NCI-H82 treated with DMSO at 0.1 percent for 48 hours (cell line): Measurements from ENCODE around the gene MYO7A.
A peak's percentile ranks its signal among the peaks of the same experiment; 100 is the strongest.

Experiments used
- DNase-seq: peaks from one replicate; lab custom pipeline; 2025; ENCODE audit not compliant: unreplicated experiment; lab: John Stamatoyannopoulos, UW

MYO7A gene

DNA sequence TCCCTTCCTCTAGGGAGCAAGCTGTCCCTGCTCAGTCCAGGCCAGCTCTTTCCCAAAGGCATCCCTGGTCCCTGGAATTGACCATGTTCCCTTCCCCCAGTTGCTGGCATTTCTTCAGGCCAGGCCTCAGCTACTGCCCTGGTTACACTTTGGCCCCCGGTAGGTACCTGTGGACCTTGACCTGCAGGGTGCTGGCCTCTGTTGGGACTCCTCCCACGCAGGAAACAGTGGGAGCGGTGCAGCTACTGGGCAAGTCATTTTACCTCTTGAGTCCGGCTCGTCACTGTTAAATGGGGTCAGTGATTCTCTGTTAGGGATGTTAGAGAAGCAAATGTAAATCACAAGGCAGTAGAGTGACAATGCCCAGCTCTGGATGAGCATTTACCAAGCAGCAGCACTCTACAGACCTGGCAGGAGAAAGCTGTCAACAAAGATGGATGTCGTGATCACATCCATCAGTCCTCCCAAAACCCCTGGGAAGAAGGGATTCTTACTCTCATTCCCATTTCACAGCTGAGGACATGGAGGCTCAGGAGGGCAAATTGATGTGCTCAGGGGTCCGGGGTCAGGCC, 16.9 kb downstream of the MYO7A start:
- no peak for DNase-seq

DNA sequence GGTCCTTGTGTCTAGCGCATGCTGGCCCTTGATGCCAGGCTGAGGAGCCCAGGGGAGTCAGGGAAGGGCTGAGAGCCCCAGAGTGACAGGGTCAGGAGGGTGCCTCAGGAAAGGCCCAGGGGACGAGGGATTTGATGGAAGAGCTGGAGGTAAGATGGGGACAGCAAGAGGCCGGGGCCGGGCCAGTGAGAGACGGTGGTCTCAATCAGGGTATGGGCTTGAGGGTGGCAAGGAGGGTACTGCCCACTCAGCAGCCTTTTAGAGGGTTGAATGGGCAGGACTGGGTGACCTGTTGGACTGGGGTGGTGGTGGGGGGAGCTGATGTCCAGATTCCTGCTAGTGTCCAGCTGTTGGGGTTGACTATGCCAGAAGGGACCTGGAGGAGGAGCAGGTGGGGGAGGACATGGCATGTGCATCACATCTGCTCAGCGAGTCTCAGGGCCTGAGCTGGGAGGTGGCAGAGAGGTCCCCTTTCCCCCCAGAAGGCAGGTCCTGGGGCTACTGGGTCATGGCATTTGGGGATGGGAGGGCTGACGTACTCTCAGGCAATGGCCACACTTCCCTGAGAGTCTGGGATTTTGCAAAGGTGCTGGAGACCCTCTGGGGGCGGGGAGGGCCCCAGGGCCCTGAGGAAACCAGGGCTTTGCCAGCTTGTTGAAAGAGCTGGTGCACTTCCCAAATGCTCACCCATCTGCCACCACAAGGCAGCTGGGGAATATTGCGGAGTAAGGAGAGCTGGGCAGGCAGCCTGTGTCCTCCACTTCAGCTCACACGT, 18.4 kb downstream of the MYO7A start:
- no peak for DNase-seq

DNA sequence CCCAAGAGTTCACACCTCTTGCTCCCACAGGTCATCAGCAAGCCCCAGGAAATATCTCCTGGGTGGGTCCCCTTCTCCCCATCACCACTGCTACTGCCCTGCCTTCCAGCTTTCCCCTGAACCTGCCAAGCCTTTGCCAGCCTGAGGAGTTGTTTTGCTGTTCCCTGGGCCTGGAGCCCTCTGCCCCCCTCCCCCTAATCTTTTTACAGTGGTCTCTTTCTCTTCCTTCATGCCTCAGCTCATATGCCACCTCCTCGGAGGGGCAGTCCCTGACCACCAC, 18.9 kb downstream of the MYO7A start:
- DNase-seq, result no peak

DNA sequence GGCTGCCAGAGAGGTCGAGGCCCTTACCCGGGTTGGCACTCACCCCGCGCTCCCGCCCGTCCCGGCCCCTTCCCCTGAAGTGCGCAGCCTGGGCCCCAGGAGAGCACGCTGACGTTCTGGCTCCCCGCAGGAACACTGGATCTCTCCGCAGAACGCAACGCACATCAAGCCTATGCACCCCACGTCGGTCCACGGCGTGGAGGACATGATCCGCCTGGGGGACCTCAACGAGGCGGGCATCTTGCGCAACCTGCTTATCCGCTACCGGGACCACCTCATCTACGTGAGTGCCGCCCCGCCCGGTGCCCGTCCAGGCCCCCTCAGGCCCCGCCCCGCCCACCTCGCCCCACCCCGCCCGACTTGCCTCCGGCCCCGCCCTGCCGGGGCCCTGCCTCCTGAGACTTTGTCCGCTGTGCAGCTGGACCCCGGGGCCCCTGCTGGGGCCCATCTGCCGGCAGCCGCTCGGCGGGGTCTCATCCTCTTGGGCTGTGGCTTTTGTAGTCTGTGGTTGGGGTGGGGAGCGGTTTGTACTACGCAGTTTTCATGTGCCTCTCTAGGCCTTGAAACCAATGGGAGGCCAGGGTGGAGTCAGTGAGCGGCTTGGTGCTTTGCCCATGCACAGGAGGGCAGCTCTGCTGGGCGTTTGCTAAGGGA, 19.7 kb downstream of the MYO7A start:
- DNase-seq, result peak; percentile 40

DNA sequence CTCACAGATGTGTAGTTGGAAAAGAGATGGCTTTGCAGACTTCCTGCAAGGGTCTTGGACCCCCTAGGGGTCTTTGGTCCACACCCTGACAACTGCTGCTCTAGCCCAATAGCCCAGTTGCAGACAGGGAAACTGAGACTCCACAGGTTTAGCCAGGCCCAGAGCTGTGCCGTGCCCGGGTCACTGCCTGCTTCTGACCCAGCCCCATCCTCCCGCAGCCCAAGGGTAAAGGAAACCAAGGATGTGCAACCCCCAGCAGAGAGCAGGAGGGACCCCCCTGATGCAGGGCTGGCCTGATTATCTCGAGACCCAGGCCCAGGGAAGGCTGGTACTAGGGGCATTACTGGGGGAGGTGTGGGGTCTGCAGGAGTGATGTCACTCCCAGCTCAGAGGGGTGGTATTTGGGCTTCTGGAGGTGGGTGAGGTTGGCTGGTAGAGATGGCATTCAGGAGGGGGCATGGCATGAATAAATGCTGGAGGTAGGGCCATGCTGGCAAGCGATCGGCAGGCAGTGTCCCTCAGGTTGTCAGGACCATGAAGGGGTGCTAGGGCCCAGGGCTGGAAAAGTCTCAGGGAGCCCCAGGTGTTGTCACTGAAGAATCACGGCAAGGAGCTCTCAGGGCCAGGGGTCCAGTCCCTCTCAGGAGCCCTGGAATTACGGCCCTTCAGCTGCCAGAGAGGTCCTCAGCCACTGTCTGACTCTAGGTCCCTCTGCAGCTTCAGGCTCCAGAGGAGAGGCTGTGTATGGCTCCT, 21.1 kb downstream of the MYO7A start:
- no peak for DNase-seq

DNA sequence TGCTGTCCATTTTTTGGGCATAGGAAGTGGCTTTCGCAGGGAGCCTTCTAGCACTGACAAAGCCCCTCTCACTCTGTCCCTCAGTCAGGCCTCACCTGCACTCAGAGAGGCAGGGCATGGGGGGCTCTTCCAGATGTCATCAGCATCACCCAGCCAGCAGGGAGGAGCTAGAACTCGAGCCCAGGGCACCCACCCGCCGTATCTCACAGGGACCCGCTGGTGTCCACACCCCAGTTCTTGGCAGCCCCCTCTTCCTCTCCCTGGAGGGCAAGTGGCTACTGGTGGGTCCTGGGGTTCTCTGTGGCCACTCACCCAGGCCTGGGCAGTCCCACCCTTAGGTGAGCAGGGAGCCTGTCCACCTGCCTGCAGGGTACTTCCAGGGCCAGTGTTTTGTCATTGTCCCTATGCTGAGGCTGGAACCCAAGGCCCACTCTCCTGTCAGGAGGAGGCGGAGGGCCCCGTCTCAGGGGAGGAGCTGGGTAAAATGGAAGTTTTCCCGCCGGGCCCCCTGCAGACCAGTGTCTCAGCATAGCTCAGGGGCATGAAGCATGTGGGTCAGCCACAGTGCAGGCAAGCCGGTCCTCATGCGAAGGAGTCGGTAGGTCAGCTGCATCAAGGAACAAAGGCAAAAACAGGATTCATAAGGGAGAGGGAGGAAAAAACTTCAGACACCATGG, 21.8 kb downstream of the MYO7A start:
- no peak for DNase-seq

DNA sequence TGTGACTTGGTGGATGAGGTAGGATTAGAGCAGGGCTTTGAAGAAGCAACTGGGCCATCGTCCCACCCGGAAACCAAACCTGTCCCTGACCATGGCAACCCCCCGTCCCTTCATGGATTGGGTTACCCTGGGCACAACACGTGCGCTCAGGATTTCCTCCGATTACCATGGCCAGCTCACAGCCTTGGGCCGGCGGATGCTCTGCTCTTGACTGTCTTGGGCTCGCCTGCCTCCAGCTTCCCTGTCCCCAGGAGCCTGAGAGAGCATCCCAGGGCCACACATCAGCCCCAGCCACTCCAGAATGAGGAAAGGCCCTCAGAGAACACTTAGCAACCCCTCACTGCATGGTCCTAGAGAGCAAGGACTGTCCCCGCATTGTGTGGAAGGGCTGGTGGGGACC, 22.8 kb downstream of the MYO7A start:
- no peak for DNase-seq

DNA sequence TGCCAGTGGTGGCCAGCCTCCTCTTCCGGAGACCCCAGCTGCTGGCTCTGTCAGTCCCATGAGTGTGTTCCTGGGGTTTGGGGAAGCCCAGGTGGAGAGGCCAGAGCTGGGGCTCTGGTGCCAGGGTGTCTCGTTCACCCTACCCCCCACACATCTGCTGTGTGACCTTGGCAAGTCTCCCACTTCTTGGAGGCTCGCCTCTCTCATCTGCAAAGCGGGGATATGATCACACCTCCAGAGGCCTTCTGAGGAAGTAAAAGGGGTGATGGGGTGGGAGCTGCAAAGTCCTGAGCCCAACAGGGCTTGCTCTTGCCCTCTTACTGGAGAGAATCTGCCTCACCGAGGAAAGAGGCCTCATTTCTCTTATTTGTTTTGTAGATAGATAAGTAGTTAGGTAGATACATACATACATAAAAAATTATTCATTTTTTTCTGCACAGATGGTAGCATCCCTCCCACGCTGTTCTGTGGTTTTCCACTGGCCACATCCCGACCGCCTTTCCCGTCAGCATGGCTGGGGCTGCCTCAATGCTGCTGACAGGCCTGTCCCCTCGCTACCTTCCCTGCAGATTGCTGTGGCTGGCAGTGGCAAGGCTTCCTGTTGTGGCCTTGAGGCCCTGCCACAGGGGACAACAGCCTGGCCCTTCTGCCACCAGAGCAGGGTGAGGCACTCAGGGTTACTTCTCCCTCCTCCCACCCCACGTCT, 23.9 kb downstream of the MYO7A start:
- DNase-seq, result no peak

DNA sequence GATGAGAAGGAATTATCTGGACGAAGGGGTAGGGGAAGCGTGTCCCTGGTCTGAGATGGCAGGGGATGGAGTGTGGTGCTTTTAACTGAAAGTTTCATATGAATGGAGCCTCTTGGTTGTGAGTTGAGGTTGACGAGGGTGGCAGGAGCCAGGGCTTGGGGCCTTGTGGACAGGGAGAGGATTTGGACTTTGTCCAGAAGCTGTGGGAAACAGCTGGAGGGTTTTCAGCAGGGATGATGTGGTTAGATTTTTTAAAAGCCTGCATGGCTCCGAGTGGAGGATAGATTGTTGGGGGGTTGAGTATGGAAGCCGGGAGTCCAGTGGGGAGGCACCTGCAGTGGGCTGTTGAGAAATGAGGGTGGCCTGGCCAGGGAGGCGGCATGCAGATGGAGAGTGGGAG, 24.8 kb downstream of the MYO7A start:
- no peak for DNase-seq

DNA sequence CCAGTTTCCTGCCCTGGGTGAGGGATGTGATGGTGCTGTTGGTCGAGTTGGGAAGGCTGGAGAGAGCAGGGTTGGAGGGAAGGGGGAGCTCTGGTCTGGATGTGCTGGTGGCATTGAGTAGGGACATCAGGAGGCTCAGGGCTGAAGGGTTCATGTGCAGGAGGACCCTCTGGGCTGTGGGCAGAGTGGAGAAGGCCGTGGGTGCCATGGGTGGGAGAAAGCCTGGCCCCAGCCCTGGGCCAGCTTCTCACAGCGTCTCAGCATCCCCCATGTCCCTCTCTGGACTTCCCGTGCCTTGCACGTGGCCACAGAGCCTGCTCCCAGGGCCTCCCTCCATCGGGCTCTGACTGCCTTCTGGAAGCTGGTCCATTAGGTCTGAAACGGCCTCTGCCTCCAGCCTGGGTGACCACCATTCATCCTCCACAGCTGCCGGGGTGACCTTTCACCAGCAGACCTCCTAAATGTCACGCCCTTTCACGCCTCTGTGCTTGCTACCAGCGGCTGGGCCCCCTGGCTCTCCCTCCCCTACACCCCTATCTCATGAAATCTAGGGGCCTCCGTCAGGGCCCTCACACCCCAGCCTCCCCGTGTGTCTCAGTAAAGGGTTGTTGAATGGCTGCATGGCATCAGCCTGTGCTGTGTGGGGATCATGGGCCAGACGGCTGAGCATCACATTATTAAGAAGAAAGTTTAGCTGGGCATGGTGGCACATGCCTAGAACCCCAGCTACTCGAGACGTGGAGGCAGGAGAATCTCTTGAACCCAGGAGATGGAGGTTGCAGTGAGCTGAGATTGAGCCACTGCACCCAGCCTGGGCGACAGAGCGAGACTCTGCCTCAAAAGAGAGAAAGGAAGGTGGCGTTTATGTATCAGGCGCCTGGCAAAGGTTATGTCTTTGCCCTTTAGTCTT, 25.5 kb downstream of the MYO7A start:
- DNase-seq, result no peak

DNA sequence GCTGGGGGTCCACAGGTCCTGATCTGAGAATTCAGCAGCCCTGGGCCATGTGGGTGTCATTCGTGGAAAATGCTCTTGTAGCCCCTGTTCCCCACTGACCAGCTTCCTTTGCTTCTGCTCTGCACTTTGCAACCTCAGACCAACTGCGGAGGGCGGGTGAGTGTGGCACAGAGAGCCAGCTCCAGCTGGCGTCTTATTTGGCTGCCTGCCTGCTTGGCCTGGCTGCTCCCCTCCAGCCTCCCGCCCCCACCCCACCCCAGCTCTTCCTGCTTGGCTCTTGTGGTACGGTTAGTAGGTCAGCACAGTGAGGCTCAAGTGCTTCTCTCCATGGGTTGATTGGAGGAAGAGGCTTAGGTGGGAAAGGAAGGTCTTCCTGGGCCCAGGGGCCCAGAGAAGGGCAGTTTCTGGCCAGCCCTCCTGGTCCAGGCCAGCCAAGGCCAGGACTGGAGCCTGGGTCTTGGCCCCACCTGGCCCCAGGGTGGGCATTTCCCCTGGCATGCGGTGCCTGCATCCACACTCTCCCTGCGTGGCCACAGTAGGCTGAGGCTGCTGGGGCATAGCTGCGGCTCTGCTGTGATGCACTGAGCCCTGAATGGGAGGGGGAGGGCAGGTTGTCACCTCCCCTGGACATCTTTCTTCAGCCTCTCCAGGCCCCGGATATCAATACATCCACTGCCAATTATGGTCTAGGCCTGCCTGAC, 26.5 kb downstream of the MYO7A start:
- DNase-seq, result no peak

DNA sequence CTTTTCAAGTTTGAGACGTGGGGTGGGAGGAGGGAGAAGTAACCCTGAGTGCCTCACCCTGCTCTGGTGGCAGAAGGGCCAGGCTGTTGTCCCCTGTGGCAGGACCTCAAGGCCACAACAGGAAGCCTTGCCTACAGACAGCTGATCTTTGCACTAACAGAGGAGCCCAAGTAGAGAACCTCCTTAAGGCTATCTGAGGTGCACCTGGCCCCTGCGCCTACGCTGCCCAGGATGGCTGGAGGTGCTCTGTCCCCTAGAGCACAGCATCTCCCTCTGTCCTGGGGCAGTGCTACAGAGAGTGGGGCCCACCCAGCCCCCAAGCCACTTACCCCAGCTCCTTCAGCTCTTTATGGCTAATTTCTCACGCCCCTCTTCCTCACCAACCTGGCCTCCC, 27.0 kb downstream of the MYO7A start:
- no peak for DNase-seq

DNA sequence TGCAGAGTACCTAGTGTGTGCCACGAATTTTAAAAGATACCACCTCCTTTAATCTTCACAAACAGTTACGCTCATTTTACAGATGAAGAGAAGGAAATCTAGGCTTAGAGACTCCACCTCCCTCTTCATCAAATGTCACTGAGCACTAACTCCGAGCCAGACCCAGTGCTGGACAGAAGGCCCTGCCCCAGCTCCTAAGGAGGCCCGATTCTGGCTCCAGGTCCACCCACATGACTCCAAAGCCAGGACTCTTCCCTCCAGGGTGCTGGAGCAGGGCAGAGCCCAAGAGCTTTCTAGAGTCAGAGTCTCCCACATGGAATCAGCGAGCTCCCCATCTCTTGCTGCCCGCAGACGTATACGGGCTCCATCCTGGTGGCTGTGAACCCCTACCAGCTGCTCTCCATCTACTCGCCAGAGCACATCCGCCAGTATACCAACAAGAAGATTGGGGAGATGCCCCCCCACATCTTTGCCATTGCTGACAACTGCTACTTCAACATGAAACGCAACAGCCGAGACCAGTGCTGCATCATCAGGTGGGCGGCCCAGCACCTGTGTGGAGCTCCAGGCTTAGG, 27.6 kb downstream of the MYO7A start:
- DNase-seq, result no peak

DNA sequence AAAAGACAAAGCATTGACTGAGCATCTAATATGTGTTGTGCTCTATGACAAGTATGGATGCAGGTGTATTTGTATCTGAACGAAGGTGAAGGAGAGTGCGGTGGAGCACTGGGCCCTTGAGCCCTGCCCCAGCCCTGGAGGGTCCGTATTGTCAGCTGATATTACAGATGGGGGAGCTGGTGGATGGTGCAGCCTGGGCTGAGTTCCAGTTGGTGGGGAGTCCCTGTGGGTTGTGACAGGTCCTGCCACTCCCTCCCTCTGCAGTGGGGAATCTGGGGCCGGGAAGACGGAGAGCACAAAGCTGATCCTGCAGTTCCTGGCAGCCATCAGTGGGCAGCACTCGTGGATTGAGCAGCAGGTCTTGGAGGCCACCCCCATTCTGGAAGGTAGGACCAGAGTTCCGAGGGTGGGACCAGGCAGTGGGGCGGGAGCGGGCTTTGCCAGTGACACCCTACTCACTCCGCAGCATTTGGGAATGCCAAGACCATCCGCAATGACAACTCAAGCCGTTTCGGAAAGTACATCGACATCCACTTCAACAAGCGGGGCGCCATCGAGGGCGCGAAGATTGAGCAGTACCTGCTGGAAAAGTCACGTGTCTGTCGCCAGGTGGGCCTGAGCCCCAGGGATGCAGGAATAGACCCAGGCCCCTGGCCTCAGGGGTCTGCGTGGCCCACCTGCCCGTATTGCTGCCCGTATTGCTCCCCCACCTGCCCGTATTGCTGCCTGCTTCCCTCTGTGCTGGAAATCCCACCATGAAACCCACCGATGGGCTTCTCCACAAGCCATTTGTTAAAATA, 28.6 kb downstream of the MYO7A start:
- DNase-seq, result no peak

DNA sequence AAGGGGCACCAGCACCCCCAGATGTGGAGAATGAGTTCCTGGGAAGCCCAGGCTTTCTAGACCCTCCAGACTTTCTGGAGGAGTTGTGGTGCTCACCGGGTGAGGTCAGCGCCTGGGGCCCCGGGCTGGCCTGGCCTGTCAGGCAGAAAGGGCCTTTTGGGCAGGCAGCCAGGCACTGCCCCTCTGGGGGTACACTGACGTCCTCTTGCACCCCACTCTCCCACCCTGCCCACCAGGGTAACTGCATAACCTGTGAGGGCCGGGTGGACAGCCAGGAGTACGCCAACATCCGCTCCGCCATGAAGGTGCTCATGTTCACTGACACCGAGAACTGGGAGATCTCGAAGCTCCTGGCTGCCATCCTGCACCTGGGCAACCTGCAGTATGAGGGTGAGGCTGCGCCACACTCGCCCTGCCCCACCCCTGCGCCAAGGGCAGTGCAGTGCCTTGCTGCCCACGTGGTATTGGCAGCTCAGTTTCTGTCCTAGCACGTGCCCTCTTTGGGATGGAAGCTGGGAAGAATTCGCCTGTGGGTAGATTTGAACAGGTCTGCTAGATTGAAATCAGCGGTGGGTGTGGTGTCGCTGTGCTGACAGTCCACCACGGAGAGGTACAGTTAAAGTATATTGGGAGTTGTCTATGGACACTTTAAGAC, 30.1 kb downstream of the MYO7A start:
- no peak for DNase-seq

DNA sequence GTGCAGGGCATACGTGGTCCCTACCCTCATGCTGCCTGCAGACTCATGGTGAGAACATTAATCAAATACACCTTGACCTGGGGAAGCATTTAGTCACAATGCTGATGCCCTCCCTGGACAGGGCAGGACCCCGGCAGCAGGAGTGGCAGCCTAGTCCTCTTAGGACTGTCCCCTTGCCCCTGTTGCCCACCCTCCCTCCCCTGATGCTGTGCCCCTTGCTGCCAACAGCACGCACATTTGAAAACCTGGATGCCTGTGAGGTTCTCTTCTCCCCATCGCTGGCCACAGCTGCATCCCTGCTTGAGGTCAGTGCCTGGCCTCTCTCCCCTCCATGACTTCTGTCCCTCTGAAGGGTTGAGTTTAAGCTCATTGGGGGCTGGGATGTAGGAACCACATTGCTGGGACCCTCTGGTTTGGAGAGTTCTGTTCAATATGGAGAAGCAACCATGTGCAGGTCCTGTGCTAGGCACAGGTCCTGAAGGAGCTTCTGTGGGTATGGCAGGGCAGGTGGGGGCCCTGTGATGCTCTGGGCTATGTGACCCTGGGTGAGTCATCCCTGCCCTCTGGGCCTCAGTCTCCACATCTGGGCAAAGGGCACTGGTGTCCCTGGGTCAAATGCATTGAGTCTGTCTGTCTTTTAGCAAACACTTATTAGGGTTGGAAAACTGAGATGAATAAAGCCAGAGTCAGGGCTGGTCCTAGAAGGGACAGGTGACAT, 31.3 kb downstream of the MYO7A start:
- DNase-seq, result no peak

DNA sequence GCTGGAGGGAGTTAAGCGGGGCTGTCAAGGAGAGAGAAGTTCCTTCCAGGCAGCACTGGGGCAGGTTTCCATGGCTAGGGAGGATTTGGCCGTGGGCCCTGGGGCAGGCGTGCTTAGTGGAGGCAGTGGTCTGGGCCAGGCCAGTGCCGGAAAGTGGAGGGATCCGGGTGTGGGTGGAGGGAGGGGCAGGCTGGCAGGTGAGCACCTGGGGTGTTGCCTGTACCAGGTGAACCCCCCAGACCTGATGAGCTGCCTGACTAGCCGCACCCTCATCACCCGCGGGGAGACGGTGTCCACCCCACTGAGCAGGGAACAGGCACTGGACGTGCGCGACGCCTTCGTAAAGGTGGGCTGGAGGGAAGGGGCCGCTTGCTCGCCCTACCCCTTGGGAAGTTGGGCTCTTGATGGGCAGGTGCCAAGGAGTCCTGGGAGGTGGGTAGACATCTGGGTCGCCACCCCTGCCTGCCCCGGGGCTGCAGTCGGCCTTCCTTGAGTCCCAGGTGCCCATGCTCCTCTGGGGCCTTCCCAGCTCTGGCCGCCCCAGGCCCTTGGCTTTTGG, 32.0 kb downstream of the MYO7A start:
- no peak for DNase-seq
